ENCODE results near the gene MRPL48. TPM values are rescaled to one million over a fixed set of nuclear protein-coding genes. Genes with fewer than 3 reads are reported as not detected.

MRPL48 gene
- total RNA-seq, 2 donors from 2014 or later, result 36.4 to 55.3 TPM

- H3K4me1 Mint-ChIP-seq, result peaks cover 2% of the 10 kb centered on the region
- H3K27me3 ChIP-seq (ENCODE audit: control insufficient read depth, insufficient read depth, low read length, poor library complexity, severe bottlenecking), result no peaks in the 10 kb centered on the region
- no peak overlapping the region for H3K4me3 ChIP-seq (ENCODE audit: low read length)
- H3K4me1 ChIP-seq (ENCODE audit: control insufficient read depth, insufficient read depth, low read length), result no peaks in the 10 kb centered on the region
- H3K27ac ChIP-seq (ENCODE audit: low read depth, low read length), result no peak overlapping the region
- H3K9me3 Mint-ChIP-seq, result peaks cover 2% of the 10 kb centered on the region
- H3K27me3 Mint-ChIP-seq (ENCODE audit: insufficient read depth), result no peaks in the 10 kb centered on the region
- no peaks in the 10 kb centered on the region for H3K36me3 Mint-ChIP-seq (ENCODE audit: low read depth)
- H3K9ac ChIP-seq (ENCODE audit: extremely low read depth, low read length, poor library complexity, severe bottlenecking), result no peak overlapping the region
- 86 to 96% methylated on average over 4 to 5 of the region's 6 CpGs for WGBS, 2 experiments (ENCODE audit: insufficient coverage in 1 of 2, insufficient read length in 1 of 2)
- DNase-seq, result no peak
- no peaks in the 10 kb centered on the region for H3K9me3 ChIP-seq (ENCODE audit: control insufficient read depth, low read length)
- H3K4me3 Mint-ChIP-seq, result no peak overlapping the region
- H3K27ac Mint-ChIP-seq, result no peak overlapping the region
- TF ChIP-seq, protein P1, sequence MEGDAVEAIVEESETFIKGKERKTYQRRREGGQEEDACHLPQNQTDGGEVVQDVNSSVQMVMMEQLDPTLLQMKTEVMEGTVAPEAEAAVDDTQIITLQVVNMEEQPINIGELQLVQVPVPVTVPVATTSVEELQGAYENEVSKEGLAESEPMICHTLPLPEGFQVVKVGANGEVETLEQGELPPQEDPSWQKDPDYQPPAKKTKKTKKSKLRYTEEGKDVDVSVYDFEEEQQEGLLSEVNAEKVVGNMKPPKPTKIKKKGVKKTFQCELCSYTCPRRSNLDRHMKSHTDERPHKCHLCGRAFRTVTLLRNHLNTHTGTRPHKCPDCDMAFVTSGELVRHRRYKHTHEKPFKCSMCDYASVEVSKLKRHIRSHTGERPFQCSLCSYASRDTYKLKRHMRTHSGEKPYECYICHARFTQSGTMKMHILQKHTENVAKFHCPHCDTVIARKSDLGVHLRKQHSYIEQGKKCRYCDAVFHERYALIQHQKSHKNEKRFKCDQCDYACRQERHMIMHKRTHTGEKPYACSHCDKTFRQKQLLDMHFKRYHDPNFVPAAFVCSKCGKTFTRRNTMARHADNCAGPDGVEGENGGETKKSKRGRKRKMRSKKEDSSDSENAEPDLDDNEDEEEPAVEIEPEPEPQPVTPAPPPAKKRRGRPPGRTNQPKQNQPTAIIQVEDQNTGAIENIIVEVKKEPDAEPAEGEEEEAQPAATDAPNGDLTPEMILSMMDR (conservative IDR thresholded peaks at IDR 0.05), result no peak
- no peaks in the 10 kb centered on the region for H3K36me3 ChIP-seq (ENCODE audit: control insufficient read depth, insufficient read depth, low read length)
Measured at GRCh38 chr11:73781303-73781702, 6.4 kb upstream of the MRPL48 start.

GRCh38 chr11:73783483-73784020 is 4.1 kb upstream of the MRPL48 start:
- H3K36me3 ChIP-seq (ENCODE audit: control insufficient read depth, insufficient read depth, low read length), result no peaks in the 10 kb centered on the region
- no peak overlapping the region for H3K4me3 ChIP-seq (ENCODE audit: low read length)
- no peak overlapping the region for H3K9ac ChIP-seq (ENCODE audit: extremely low read depth, low read length, poor library complexity, severe bottlenecking)
- DNase-seq, result no peak
- TF ChIP-seq, protein P1 (conservative IDR thresholded peaks at IDR 0.05), result no peak
- Mint-ChIP-seq H3K4me1 (peaks cover 2% of the 10 kb centered on the region), H3K27me3 (ENCODE audit: insufficient read depth) (no peaks in the 10 kb centered on the region), H3K4me3 (no peak overlapping the region), H3K36me3 (ENCODE audit: low read depth) (no peaks in the 10 kb centered on the region), H3K9me3 (peaks cover 1% of the 10 kb centered on the region), H3K27ac (peak overlapping the region; percentile 2)
- no peaks in the 10 kb centered on the region for H3K27me3 ChIP-seq (ENCODE audit: control insufficient read depth, insufficient read depth, low read length, poor library complexity, severe bottlenecking)
- WGBS, 2 experiments (ENCODE audit: insufficient coverage in 1 of 2, insufficient read length in 1 of 2), result 96 to 100% methylated on average over 1 to 5 of the region's 5 CpGs
- H3K9me3 ChIP-seq (ENCODE audit: control insufficient read depth, low read length), result no peaks in the 10 kb centered on the region
- no peak overlapping the region for H3K27ac ChIP-seq (ENCODE audit: low read depth, low read length)
- no peaks in the 10 kb centered on the region for H3K4me1 ChIP-seq (ENCODE audit: control insufficient read depth, insufficient read depth, low read length)

GRCh38 chr11:73784080-73784634 is 3.5 kb upstream of the MRPL48 start:
- Histone ChIP-seq H3K9ac (ENCODE audit: extremely low read depth, low read length, poor library complexity, severe bottlenecking) (no peak overlapping the region), H3K27me3 (ENCODE audit: control insufficient read depth, insufficient read depth, low read length, poor library complexity, severe bottlenecking) (no peaks in the 10 kb centered on the region), H3K27ac (ENCODE audit: low read depth, low read length) (no peak overlapping the region), H3K9me3 (ENCODE audit: control insufficient read depth, low read length) (no peaks in the 10 kb centered on the region), H3K4me3 (ENCODE audit: low read length) (no peak overlapping the region), H3K4me1 (ENCODE audit: control insufficient read depth, insufficient read depth, low read length) (no peaks in the 10 kb centered on the region), H3K36me3 (ENCODE audit: control insufficient read depth, insufficient read depth, low read length) (no peaks in the 10 kb centered on the region)
- no peaks in the 10 kb centered on the region for H3K27me3 Mint-ChIP-seq (ENCODE audit: insufficient read depth)
- H3K27ac Mint-ChIP-seq, result peak overlapping the region; percentile 64
- WGBS, 2 experiments (ENCODE audit: insufficient coverage in 1 of 2, insufficient read length in 1 of 2), result 87 to 96% methylated on average over 3 to 6 of the region's 6 CpGs
- peak; percentile 57 for DNase-seq
- TF ChIP-seq, protein P1 (conservative IDR thresholded peaks at IDR 0.05), result no peak
- no peaks in the 10 kb centered on the region for H3K9me3 Mint-ChIP-seq
- no peaks in the 10 kb centered on the region for H3K4me1 Mint-ChIP-seq
- no peaks in the 10 kb centered on the region for H3K36me3 Mint-ChIP-seq (ENCODE audit: low read depth)
- H3K4me3 Mint-ChIP-seq, result no peak overlapping the region

Measured in endodermal cell (in vitro differentiated cells).